Activated naive CD8-positive, alpha-beta T cell treated with anti-CD3 and anti-CD28 coated beads for 36 hours (primary cell): ENCODE results near the gene LYPD6B. TPM values are rescaled to one million over a fixed set of nuclear protein-coding genes. Genes with fewer than 3 reads are reported as not detected.

Experiments
- DNase-seq: peaks from one replicate; pipeline ENCODE4 v3.0.0; 2021
- H3K27ac Mint-ChIP-seq: one replicate; pipeline ENCODE4 v1.8.0; 2022; ENCODE audit warnings: mild to moderate bottlenecking, moderate library complexity, mixed read lengths
- H3K27me3 Mint-ChIP-seq: one replicate; pipeline ENCODE4 v1.8.0; 2022; ENCODE audit warnings: mild to moderate bottlenecking, mixed read lengths
- H3K36me3 Mint-ChIP-seq: one replicate; pipeline ENCODE4 v1.8.0; 2021; ENCODE audit warnings: mild to moderate bottlenecking, mixed read lengths
- H3K4me1 Mint-ChIP-seq: one replicate; pipeline ENCODE4 v1.8.0; 2021; ENCODE audit warnings: mixed read lengths
- H3K4me3 Mint-ChIP-seq: one replicate; pipeline ENCODE4 v1.8.0; 2022; ENCODE audit warnings: mild to moderate bottlenecking, moderate library complexity, mixed read lengths
- H3K9me3 Mint-ChIP-seq: one replicate; pipeline ENCODE4 v1.8.0; 2022; ENCODE audit warnings: mixed read lengths
- total RNA-seq, 2 experiments: library from RNA; stranded (reverse); gene quantifications; one replicate each; pipeline ENCODE4 v1.2.3, GENCODE V29; 2021

Gene LYPD6B
- total RNA-seq, 2 experiments from 2014 or later, result not detected

DNA sequence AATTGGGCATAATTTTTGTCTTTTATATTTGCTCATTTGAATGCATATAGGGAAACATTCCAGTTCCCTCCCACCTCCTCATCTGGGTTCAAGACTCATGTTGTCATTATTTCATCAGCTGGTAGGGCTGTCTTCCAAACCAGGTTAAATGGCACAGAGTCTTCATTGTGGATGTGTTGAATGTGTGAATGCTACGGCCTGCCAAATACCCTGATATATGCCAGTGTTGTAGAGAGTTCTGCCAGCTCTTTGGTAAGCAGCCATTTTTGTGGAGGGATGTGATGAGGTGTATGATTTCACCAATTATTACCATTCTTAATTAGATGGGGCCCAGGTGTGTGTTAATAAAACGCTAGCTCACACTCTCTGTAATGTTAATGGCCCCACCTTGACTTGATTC is 121.7 kb downstream of the LYPD6B start:
- Mint-ChIP-seq H3K4me3 (no peak overlapping the region), H3K4me1 (peaks cover 18% of the 10 kb centered on the region), H3K9me3 (peaks cover 3% of the 10 kb centered on the region), H3K27me3 (peaks cover 82% of the 10 kb centered on the region), H3K36me3 (no peaks in the 10 kb centered on the region), H3K27ac (no peak overlapping the region)
- no peak for DNase-seq

DNA sequence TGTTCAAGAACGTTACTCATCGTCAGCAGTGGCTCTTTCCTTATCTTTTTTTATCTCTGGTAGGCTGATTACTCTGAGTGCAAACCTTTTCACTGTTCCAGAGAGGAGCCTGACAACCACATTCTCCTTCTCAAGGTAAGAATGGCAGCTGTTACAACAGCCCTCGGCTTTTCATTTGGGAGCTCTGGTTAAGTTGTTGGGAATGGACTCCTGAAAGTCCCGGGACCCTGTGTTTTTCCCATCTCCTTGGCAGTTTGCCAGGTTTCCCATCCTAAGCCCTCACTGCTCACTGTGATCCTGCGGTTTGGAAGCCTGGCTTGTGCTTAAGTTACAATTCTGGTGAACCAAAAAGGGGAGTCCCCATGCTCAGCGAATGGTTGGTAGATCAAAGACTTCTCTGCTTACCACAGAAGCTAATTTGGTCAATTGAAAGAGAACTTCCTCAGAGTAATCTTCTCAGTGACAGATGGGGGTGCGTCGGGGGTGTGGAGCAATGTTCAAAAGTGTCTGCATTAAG is 122.3 kb downstream of the LYPD6B start:
- Mint-ChIP-seq H3K27ac (no peak overlapping the region), H3K9me3 (peaks cover 3% of the 10 kb centered on the region), H3K27me3 (peaks cover 87% of the 10 kb centered on the region), H3K36me3 (no peaks in the 10 kb centered on the region), H3K4me1 (peaks cover 18% of the 10 kb centered on the region), H3K4me3 (no peak overlapping the region)
- DNase-seq, result peak; percentile 46

DNA sequence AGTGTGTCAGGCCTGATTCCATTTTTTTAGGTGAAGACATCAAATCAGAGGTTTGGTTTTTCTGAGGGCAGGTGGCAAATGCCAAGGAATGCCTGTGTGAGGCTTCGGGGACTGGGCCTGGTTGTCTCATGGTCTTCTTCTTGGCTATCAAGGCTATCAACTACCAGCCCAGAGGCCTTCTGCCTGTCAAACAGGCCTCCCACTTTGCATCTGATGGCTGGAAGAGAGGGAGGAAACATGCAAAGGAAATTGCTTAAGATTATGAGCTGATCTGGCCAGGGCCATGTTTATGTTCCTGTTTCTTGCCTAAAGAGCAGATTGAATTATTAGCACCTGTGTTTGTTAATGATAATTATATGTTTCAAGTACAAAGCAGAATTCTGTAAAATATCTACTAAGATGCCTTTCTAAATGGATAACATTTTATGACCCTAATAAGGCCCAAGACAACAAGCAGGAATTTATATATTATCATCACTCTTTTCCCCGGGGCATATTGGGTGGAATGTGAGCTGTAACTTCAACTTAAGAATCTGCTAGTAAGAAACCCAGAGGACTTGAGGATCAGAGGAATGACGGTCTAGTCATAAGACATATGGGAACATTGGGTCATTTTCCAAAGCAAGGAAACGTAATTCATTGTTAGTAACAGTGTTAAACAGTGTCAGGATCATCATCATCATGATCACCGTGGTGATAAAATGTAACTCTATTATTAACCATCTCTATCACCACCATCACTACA is 123.2 kb downstream of the LYPD6B start:
- peaks cover 88% of the 10 kb centered on the region for H3K27me3 Mint-ChIP-seq
- no peak overlapping the region for H3K4me3 Mint-ChIP-seq
- H3K4me1 Mint-ChIP-seq, result peaks cover 21% of the 10 kb centered on the region
- H3K9me3 Mint-ChIP-seq, result peaks cover 3% of the 10 kb centered on the region
- DNase-seq, result no peak
- H3K27ac Mint-ChIP-seq, result no peak overlapping the region
- no peaks in the 10 kb centered on the region for H3K36me3 Mint-ChIP-seq

DNA sequence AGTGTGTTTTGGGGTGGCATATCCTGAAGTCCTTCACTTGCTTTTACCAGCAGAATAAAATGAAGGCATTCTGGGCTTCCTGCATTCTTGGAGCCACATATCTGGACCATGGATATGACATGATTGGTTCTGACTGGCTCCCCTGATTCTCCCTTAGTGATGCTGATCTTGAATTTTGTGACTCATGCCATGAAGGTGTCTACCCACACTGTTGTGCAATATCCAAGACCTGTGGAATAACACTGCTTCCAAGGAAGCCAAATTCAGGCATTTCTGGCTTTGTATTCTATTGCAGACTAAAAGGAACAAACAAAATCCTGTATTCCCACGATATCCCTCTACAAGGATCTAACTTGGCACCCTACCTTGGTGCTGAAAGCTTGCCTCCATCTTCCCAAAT is 125.8 kb downstream of the LYPD6B start:
- peaks cover 42% of the 10 kb centered on the region for H3K4me1 Mint-ChIP-seq
- peaks cover 5% of the 10 kb centered on the region for H3K9me3 Mint-ChIP-seq
- peaks cover 74% of the 10 kb centered on the region for H3K27me3 Mint-ChIP-seq
- no peaks in the 10 kb centered on the region for H3K36me3 Mint-ChIP-seq
- H3K27ac Mint-ChIP-seq, result no peak overlapping the region
- H3K4me3 Mint-ChIP-seq, result no peak overlapping the region
- no peak for DNase-seq

DNA sequence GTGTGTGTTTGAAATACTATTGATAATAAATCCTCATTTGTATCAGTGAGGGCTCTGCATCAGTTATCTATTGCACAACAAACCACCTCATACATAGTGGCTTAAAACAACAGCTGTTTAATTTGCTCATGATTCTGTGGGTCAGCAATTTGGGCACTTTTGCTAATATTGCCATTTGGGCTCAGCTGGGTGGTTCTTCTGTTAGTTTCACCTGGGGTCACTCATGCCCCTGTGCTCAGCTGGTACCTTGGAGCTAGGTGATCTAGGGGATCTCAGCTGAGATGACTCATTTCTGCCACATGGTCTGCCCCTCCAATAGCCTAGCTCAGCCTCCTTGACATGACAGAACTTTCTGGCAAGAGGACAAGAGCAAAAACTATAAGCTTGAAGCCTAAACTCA is 126.3 kb downstream of the LYPD6B start:
- Mint-ChIP-seq H3K27ac (no peak overlapping the region), H3K9me3 (peaks cover 5% of the 10 kb centered on the region), H3K4me1 (peaks cover 47% of the 10 kb centered on the region), H3K36me3 (no peaks in the 10 kb centered on the region), H3K27me3 (peaks cover 74% of the 10 kb centered on the region), H3K4me3 (no peak overlapping the region)
- DNase-seq, result no peak

DNA sequence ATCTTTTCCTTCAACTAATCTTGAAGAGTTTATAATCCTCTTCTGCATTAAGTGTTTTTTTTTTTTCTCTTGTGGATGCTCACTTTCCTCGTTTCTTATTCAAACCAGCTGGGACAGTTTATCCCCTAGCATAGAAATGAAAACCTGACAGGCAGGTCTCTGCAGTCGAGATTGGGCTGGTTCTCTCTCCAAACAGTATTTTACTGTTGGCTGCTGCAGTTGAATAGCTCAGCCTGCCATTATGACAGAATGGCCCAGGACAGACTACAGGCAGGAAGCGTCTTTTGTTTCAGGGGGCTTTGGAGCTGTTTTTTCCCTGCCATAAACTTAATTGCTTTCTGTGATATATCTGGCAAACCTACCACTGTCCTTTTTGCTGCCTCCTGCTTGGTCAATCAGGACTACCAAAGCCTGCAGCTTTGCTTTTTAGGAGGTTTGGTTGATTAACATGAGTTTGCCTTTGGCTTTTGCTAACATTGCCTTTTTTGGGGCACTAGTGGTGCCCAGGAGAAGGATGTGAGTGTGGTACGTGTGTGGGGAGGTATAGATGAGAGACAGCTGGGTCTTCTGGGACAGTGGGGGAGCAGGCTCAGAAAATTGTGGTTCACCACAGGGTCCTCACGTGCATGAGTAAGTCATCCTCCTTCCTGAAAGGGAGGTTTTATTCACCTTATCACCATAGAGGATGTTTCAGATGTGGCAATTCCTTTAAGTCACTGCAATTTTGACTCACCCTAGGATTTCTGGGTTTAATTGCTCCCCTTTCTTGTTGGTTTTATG is 128.7 kb downstream of the LYPD6B start:
- H3K27me3 Mint-ChIP-seq, result peaks cover 69% of the 10 kb centered on the region
- H3K27ac Mint-ChIP-seq, result peak overlapping the region; percentile 2
- peak overlapping the region; percentile 9 for H3K4me3 Mint-ChIP-seq
- DNase-seq, result peak; percentile 68
- peaks cover 29% of the 10 kb centered on the region for H3K4me1 Mint-ChIP-seq
- H3K9me3 Mint-ChIP-seq, result peaks cover 12% of the 10 kb centered on the region
- peaks cover 2% of the 10 kb centered on the region for H3K36me3 Mint-ChIP-seq

DNA sequence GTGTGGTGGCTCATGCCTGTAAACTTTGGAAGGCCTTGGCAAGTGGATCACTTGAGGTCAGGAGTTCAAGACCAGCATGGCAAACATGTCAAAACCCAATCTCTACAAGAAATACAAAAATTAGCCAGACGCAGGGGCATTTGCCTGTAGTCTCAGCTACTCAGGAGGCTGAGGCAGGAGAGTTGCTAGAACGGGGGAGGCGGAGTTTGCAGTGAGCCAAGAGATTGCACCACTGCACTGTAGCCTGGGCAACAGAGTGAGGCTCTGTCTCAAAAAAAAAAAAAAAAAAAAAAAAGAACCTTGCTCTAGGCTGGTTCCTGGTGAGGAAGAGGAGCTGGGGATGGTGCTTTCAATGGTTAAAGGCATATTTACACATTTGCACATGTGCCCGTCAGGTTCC is 129.4 kb downstream of the LYPD6B start:
- DNase-seq, result no peak
- H3K4me3 Mint-ChIP-seq, result no peak overlapping the region
- peaks cover 64% of the 10 kb centered on the region for H3K27me3 Mint-ChIP-seq

DNA sequence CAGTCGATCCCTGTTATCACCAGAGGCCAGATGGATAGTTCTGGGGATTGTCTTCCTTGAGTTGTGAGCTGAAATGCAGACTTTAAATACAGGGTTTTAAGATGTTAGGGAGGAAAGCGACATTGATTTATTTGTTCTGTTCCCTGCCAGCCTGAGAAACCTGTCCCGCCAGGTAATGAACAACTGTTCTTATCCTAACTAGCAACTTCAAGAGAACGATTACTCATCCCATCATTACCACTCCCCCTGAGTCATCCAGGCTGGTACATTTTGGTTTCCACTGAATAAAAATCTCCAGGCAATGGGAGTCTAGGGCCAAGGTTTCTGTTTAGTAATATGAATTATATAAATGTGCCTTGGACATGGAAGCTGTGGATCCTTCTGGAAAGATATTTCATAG is 131.2 kb downstream of the LYPD6B start:
- H3K36me3 Mint-ChIP-seq, result peaks cover 2% of the 10 kb centered on the region
- peaks cover 29% of the 10 kb centered on the region for H3K4me1 Mint-ChIP-seq
- no peak overlapping the region for H3K4me3 Mint-ChIP-seq
- peaks cover 16% of the 10 kb centered on the region for H3K9me3 Mint-ChIP-seq
- no peak overlapping the region for H3K27ac Mint-ChIP-seq
- DNase-seq, result no peak
- peaks cover 60% of the 10 kb centered on the region for H3K27me3 Mint-ChIP-seq

More for the DNA sequence above, 129.4 kb downstream of the LYPD6B start:
- Mint-ChIP-seq H3K4me1 (peaks cover 29% of the 10 kb centered on the region), H3K9me3 (peaks cover 16% of the 10 kb centered on the region), H3K36me3 (peaks cover 2% of the 10 kb centered on the region), H3K27ac (no peak overlapping the region)

DNA sequence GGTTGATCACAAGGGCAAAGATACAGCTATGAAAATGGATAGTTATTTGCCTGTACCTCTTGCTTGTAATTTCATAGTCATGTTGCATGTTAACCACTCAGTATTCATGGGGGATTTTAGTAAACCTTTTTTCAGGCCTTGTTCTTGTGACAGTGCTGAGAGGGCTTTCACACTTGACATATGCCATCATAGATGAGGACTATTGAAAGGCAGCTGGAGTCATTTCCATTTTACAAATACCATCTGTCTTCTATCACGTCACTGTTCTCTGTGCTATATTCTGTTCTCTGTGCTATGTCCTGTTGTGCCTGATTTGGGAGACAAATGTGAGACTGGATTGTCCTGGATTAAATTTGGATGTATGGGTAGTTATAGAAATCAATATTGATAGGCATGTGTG is 131.7 kb downstream of the LYPD6B start:
- Mint-ChIP-seq H3K4me3 (no peak overlapping the region), H3K9me3 (peaks cover 13% of the 10 kb centered on the region), H3K27me3 (peaks cover 55% of the 10 kb centered on the region), H3K4me1 (peaks cover 29% of the 10 kb centered on the region), H3K36me3 (peaks cover 2% of the 10 kb centered on the region), H3K27ac (no peak overlapping the region)
- DNase-seq, result no peak

DNA sequence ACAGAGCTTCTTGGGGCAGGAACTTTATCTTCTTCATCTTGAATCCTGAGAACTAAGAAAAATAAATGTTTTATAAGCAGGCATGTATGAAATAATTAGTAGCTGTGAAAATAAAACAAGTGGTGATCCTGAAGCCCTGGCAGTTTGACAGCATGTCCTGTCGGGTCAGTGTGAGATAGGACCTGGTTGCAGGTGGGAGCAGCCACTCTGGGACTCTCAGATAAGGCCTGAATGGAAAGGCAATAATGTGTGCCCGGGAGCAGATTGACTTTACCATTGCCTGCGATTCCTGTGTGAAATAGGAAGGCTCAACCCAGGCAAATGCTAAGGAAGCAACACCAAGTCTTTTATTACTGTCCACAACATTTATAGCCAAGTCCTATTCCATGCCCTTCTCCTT is 132.4 kb downstream of the LYPD6B start:
- Mint-ChIP-seq H3K4me1 (peaks cover 29% of the 10 kb centered on the region), H3K9me3 (peaks cover 13% of the 10 kb centered on the region), H3K36me3 (peaks cover 2% of the 10 kb centered on the region), H3K27ac (no peak overlapping the region), H3K4me3 (no peak overlapping the region), H3K27me3 (peaks cover 47% of the 10 kb centered on the region)
- DNase-seq, result no peak

DNA sequence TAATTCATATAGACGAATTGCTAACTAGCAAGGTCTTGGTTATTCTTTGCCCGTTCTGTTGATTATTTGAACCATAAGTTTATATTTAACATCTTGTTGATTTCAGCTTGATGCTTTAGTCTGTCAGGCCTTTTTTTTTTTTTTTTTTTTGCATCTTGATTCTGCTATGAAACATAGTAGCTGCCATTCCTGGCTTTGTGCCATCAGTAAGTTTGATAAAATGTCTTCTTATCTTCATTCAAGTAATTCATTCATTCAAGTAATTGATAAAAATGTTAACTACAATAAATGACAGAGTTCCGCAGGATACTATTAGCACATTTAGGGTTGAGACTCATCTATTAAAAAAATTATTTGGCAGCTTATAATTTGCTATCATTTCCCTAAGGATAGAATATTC is 134.7 kb downstream of the LYPD6B start:
- Mint-ChIP-seq H3K27ac (no peak overlapping the region), H3K36me3 (peaks cover 2% of the 10 kb centered on the region), H3K4me3 (no peak overlapping the region), H3K9me3 (peaks cover 10% of the 10 kb centered on the region), H3K4me1 (peaks cover 13% of the 10 kb centered on the region), H3K27me3 (peaks cover 43% of the 10 kb centered on the region)
- no peak for DNase-seq

DNA sequence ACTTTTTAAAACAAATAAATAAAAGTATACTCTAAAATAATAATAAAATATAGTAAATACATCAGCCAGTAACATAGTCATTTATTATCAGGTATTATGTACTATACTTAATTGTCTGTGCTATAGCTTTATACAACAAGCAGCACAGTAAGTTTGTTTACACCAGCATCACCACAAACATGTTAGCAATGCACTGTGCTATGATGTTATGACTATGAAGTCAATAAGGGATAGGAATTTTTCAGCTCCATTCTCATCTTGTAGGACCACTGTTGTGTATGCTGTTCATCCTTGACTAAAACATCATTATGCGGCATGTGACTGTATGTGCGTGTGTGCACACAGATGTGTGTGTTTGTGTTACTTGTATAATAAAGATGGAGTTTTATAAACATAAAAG is 137.5 kb downstream of the LYPD6B start:
- no peak for DNase-seq
- Mint-ChIP-seq H3K4me1 (no peaks in the 10 kb centered on the region), H3K9me3 (peaks cover 10% of the 10 kb centered on the region), H3K27me3 (peaks cover 28% of the 10 kb centered on the region), H3K36me3 (peaks cover 2% of the 10 kb centered on the region), H3K4me3 (no peak overlapping the region), H3K27ac (no peak overlapping the region)

DNA sequence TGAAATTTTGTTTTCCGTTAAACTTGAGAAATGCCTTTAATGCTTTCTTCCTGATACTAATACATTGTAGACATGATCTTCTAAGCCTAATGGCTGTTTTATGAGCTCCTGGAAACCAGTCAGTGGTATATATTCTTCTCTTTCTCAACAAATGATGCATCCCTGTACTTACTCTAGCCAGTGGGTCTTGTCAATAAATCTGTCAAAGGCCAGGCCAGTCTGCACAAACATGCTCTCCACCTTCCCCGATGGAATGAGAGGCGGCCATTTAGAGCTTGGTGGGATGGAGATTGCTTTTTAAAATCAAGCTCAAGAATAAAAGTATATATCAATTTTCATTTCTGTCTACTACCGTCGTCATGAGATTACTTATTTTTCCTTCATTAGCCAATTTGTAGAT is 140.1 kb downstream of the LYPD6B start:
- Mint-ChIP-seq H3K4me3 (no peak overlapping the region), H3K4me1 (no peaks in the 10 kb centered on the region), H3K27ac (no peak overlapping the region), H3K36me3 (no peaks in the 10 kb centered on the region), H3K9me3 (no peaks in the 10 kb centered on the region), H3K27me3 (peaks cover 15% of the 10 kb centered on the region)
- DNase-seq, result no peak

DNA sequence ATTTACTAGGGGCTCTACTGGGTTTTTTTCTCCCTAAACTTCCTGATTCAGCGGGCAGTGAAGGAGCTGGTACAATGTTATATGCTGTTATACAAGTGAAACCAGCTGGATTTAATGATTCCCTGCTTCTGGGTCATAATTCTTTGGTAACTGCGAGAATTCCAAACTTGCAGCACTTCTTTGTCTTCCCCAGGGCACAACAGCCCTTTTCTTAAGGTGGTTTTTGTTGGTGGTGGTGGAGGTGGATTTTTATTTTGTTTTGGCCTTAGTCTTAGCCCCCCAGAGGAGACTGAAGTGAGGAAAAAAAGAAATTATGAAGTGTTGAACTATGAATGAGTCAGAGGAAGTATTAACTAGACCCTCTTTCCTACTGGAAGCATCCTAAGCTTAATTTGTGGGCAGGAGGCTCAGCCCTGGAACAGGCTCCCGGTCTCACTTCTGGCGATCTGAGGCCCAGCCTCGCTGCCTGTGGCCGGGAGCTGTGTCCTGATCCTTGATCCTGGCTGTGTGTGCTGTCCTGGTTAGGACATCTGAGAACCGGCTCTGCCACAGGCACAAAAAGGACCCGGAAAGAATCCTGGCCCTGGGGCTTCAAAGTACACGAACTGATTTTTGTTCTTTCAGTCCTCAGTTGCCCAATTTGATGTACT is 141.9 kb downstream of the LYPD6B start:
- H3K4me3 Mint-ChIP-seq, result no peak overlapping the region
- no peaks in the 10 kb centered on the region for H3K4me1 Mint-ChIP-seq
- no peaks in the 10 kb centered on the region for H3K36me3 Mint-ChIP-seq
- H3K27ac Mint-ChIP-seq, result no peak overlapping the region
- DNase-seq, result no peak
- no peaks in the 10 kb centered on the region for H3K9me3 Mint-ChIP-seq
- peaks cover 11% of the 10 kb centered on the region for H3K27me3 Mint-ChIP-seq

DNA sequence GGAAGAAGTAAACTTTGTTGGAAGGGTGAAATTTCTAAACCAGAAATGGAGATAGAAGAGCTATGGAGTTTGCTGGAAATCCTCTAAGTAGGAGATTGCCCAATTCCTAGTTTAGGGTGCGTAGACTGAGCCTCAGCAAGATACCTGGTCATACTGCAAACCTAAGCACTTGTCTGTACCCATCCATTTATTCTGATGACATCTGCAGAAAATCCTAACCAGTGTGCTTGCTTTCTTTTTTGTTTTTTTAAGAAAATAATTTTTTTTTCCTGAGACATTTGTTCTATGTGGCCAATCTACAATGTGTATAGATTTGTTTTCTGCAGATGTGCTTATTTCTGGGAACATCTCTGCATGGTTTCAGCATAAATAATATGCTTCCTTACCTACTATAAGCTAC is 144.7 kb downstream of the LYPD6B start:
- H3K4me3 Mint-ChIP-seq, result no peak overlapping the region
- no peak for DNase-seq
- no peaks in the 10 kb centered on the region for H3K36me3 Mint-ChIP-seq
- H3K27me3 Mint-ChIP-seq, result peaks cover 6% of the 10 kb centered on the region
- H3K9me3 Mint-ChIP-seq, result no peaks in the 10 kb centered on the region
- no peaks in the 10 kb centered on the region for H3K4me1 Mint-ChIP-seq
- H3K27ac Mint-ChIP-seq, result no peak overlapping the region
